Trophoblast cell (in vitro differentiated cells and primary cell): Measurements from ENCODE around the gene CYP26B1.
A peak's percentile ranks its signal among the peaks of the same experiment; 100 is the strongest.

Experiments used
- DNase-seq, 2 donors: peaks; one replicate each; pipeline ENCODE4 v3.0.0-alpha.2; 2016
- H2AFZ ChIP-seq: 2 replicates; pipeline ENCODE4 v1.6.1; 2013; ENCODE audit warnings: low read length, moderate library complexity, mild to moderate bottlenecking; ENCODE audit not compliant: insufficient read depth, poor library complexity
- H2AK5ac ChIP-seq: 2 replicates; pipeline ENCODE4 v1.6.1; 2013; ENCODE audit warnings: mild to moderate bottlenecking, low read length
- H2BK120ac ChIP-seq: 2 replicates; pipeline ENCODE4 v1.6.1; 2013; ENCODE audit warnings: low read length, mild to moderate bottlenecking, moderate library complexity; ENCODE audit not compliant: insufficient read depth, poor library complexity
- H2BK12ac ChIP-seq: 2 replicates; pipeline ENCODE4 v1.6.1; 2013; ENCODE audit warnings: mild to moderate bottlenecking, low read length, moderate library complexity
- H2BK5ac ChIP-seq: 2 replicates; pipeline ENCODE4 v1.6.1; 2013; ENCODE audit warnings: low read length, low read depth, moderate library complexity, mild to moderate bottlenecking; ENCODE audit not compliant: poor library complexity
- H3K14ac ChIP-seq: 2 replicates; pipeline ENCODE4 v1.6.1; 2013; ENCODE audit warnings: mild to moderate bottlenecking, low read length
- H3K18ac ChIP-seq: 2 replicates; pipeline ENCODE4 v1.6.1; 2013; ENCODE audit warnings: mild to moderate bottlenecking, low read length
- H3K23ac ChIP-seq: 2 replicates; pipeline ENCODE4 v1.6.1; 2013; ENCODE audit warnings: low read length
- H3K27ac ChIP-seq: 2 replicates; pipeline ENCODE4 v1.5.1; 2013; ENCODE audit warnings: low read depth, mild to moderate bottlenecking, inconsistent platforms, low read length, moderate library complexity
- H3K27me3 ChIP-seq: 2 replicates; pipeline ENCODE4 v1.6.1; 2013; ENCODE audit warnings: inconsistent platforms, mild to moderate bottlenecking, low read length, moderate library complexity; ENCODE audit not compliant: insufficient read depth
- H3K36me3 ChIP-seq, 2 experiments: 1 replicate in 1 of 2; 2 replicates in 1 of 2; pipeline ENCODE4 v1.6.1; 2013; ENCODE audit warnings: low read length in 2 of 2, mild to moderate bottlenecking in 2 of 2, moderate library complexity in 1 of 2; ENCODE audit not compliant: insufficient read depth in 2 of 2, control insufficient read depth in 1 of 2
- H3K4ac ChIP-seq: 2 replicates; pipeline ENCODE4 v1.6.1; 2013; ENCODE audit warnings: low read depth, mild to moderate bottlenecking, low read length, moderate library complexity
- H3K4me1 ChIP-seq, 2 experiments: 1 replicate in 1 of 2; 2 replicates in 1 of 2; pipeline ENCODE4 v1.6.1; 2013; ENCODE audit warnings: low read length in 2 of 2, mild to moderate bottlenecking in 2 of 2, moderate library complexity in 1 of 2; ENCODE audit not compliant: insufficient read depth in 2 of 2, control insufficient read depth in 1 of 2
- H3K4me2 ChIP-seq: 2 replicates; pipeline ENCODE4 v1.6.1; 2013; ENCODE audit warnings: inconsistent platforms, mild to moderate bottlenecking, low read length, moderate library complexity
- H3K4me3 ChIP-seq: 2 replicates; pipeline ENCODE4 v1.5.1; 2013; ENCODE audit warnings: mild to moderate bottlenecking, low read depth, low read length, inconsistent platforms
- H3K79me1 ChIP-seq: one replicate; pipeline ENCODE4 v1.6.1; 2013; ENCODE audit warnings: low read length
- H3K79me2 ChIP-seq: 2 replicates; pipeline ENCODE4 v1.6.1; 2013; ENCODE audit warnings: low read length, mild to moderate bottlenecking; ENCODE audit not compliant: control insufficient read depth, insufficient read depth, poor library complexity
- H3K9ac ChIP-seq: 2 replicates; pipeline ENCODE4 v1.6.1; 2013; ENCODE audit warnings: mild to moderate bottlenecking, low read length
- H3K9me3 ChIP-seq: 2 replicates; pipeline ENCODE4 v1.6.1; 2013; ENCODE audit warnings: low read depth, mild to moderate bottlenecking, control low read depth, inconsistent platforms, low read length; ENCODE audit not compliant: insufficient read depth
- H4K12ac ChIP-seq: 2 replicates; pipeline ENCODE4 v1.6.1; 2013; ENCODE audit warnings: low read depth, mild to moderate bottlenecking, low read length, moderate library complexity
- H4K8ac ChIP-seq: 2 replicates; pipeline ENCODE4 v1.6.1; 2013; ENCODE audit warnings: low read depth, mild to moderate bottlenecking, low read length, moderate library complexity
- H4K91ac ChIP-seq: one replicate; pipeline ENCODE4 v1.6.1; 2013; ENCODE audit warnings: low read depth, mild to moderate bottlenecking, low read length, moderate library complexity
- WGBS: extraction: QIAGEN DNeasy Blood & Tissue Kit; methylation state at CpG from one replicate; pipeline ENCODE4 v1.1.7; 2013; ENCODE audit warnings: missing lambda C conversion rate; ENCODE audit not compliant: insufficient read length, insufficient coverage; ENCODE audit errors: extremely low coverage; 5-methylcytosine and 5-hydroxymethylcytosine counted together

CYP26B1 gene

GRCh38 chr2:72085513-72085912 is 62.1 kb downstream of the CYP26B1 start:
- Histone ChIP-seq H3K18ac (no peak overlapping the region), H3K23ac (no peak overlapping the region), H3K4me3 (no peak overlapping the region), H4K91ac (no peak overlapping the region), H3K4me1 (peaks cover 0 to 5% of the 10 kb centered on the region in 2 experiments), H3K27ac (no peak overlapping the region), H3K9ac (no peak overlapping the region), H2BK12ac (no peak overlapping the region), H3K27me3 (no peaks in the 10 kb centered on the region), H3K9me3 (peaks cover 11% of the 10 kb centered on the region), H2BK5ac (no peak overlapping the region), H3K14ac (no peak overlapping the region), H4K8ac (no peak overlapping the region), H2BK120ac (no peak overlapping the region), H3K79me2 (no peaks in the 10 kb centered on the region), H3K4me2 (no peak overlapping the region), H2AK5ac (no peak overlapping the region), H2AFZ (no peak overlapping the region), H3K4ac (no peak overlapping the region), H3K36me3 (no peaks in the 10 kb centered on the region), H4K12ac (no peak overlapping the region), H3K79me1 (no peaks in the 10 kb centered on the region)
- WGBS, result no CpG with 5 or more reads among the region's 2 CpGs
- DNase-seq, result no peak

GRCh38 chr2:72085036-72085435 is 62.6 kb downstream of the CYP26B1 start:
- Histone ChIP-seq H3K14ac (no peak overlapping the region), H2BK12ac (no peak overlapping the region), H3K27ac (no peak overlapping the region), H3K36me3 (no peaks in the 10 kb centered on the region), H2BK120ac (no peak overlapping the region), H3K4me3 (no peak overlapping the region), H3K18ac (no peak overlapping the region), H3K79me1 (no peaks in the 10 kb centered on the region), H3K4me1 (peaks cover 0 to 5% of the 10 kb centered on the region in 2 experiments), H3K23ac (no peak overlapping the region), H2AFZ (no peak overlapping the region), H3K79me2 (no peaks in the 10 kb centered on the region), H3K4ac (no peak overlapping the region), H3K9ac (no peak overlapping the region), H4K8ac (no peak overlapping the region), H3K27me3 (no peaks in the 10 kb centered on the region), H3K9me3 (peaks cover 13% of the 10 kb centered on the region), H2AK5ac (no peak overlapping the region), H3K4me2 (no peak overlapping the region), H2BK5ac (no peak overlapping the region), H4K91ac (no peak overlapping the region), H4K12ac (no peak overlapping the region)
- no peak for DNase-seq
- WGBS, result no CpG with 5 or more reads among the region's 10 CpGs

DNA sequence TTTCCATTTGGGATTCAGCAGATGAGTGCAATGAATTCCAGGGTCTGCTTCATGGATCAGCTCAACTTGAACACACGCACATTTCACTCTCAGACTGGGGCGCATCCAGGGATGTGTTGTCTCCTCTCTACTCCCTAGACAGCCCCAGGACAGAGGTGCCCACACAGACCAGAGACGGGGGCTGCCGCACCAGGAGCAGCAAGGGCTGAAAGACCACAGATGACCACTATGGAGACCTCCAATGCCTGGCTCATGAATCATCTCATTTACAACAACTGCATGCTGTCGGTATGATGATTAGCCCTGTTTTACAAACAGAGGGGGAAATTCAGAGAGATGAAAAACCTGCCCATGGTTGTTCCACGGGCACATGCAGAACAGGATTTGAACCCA is 63.1 kb downstream of the CYP26B1 start:
- H2AK5ac ChIP-seq, result no peak overlapping the region
- H3K4ac ChIP-seq, result no peak overlapping the region
- no peak overlapping the region for H4K91ac ChIP-seq
- H3K9me3 ChIP-seq, result peaks cover 13% of the 10 kb centered on the region
- H3K27me3 ChIP-seq, result no peaks in the 10 kb centered on the region
- peaks cover 0 to 5% of the 10 kb centered on the region in 2 experiments for H3K4me1 ChIP-seq
- no peaks in the 10 kb centered on the region for H3K36me3 ChIP-seq
- H3K23ac ChIP-seq, result no peak overlapping the region
- H2AFZ ChIP-seq, result no peak overlapping the region
- H3K4me2 ChIP-seq, result no peak overlapping the region
- H3K14ac ChIP-seq, result no peak overlapping the region
- DNase-seq, result no peak
- H4K8ac ChIP-seq, result no peak overlapping the region
- no peak overlapping the region for H2BK5ac ChIP-seq
- H3K27ac ChIP-seq, result no peak overlapping the region
- no peaks in the 10 kb centered on the region for H3K79me2 ChIP-seq
- H4K12ac ChIP-seq, result no peak overlapping the region
- no CpG with 5 or more reads among the region's 6 CpGs for WGBS
- H2BK120ac ChIP-seq, result no peak overlapping the region
- no peak overlapping the region for H3K9ac ChIP-seq
- H3K4me3 ChIP-seq, result no peak overlapping the region
- no peak overlapping the region for H3K18ac ChIP-seq
- H3K79me1 ChIP-seq, result no peaks in the 10 kb centered on the region
- no peak overlapping the region for H2BK12ac ChIP-seq

- no peak for DNase-seq
- Histone ChIP-seq H3K4me3 (peak overlapping the region; percentile 34), H3K79me2 (no peaks in the 10 kb centered on the region), H3K9ac (no peak overlapping the region), H3K23ac (no peak overlapping the region), H4K8ac (no peak overlapping the region), H2BK5ac (no peak overlapping the region), H3K4ac (no peak overlapping the region), H3K79me1 (no peaks in the 10 kb centered on the region), H4K12ac (no peak overlapping the region), H3K27me3 (no peaks in the 10 kb centered on the region), H3K18ac (no peak overlapping the region), H2BK120ac (no peak overlapping the region), H3K4me2 (no peak overlapping the region), H4K91ac (no peak overlapping the region), H3K4me1 (peaks cover 0 to 5% of the 10 kb centered on the region in 2 experiments), H2BK12ac (no peak overlapping the region), H2AK5ac (no peak overlapping the region), H3K14ac (no peak overlapping the region), H3K9me3 (peaks cover 13% of the 10 kb centered on the region), H3K36me3 (no peaks in the 10 kb centered on the region), H2AFZ (no peak overlapping the region), H3K27ac (no peak overlapping the region)
- WGBS, result no CpG with 5 or more reads among the region's 24 CpGs
Observed at GRCh38 chr2:72083751-72084583, 63.7 kb downstream of the CYP26B1 start.
